Parathyroid adenoma (tissue), 2 donors: ENCODE data around the gene POLD3.
"Not testable (repeated sequence)": the region's sequence is repeated elsewhere in the genome, so short reads cannot be mapped to it uniquely, and the experiment has no call there.

Experiments
- H2AFZ ChIP-seq: fragments of 300-600 bp; sonication (generic); one replicate; pipeline ENCODE4 v1.7.0; 2017; ENCODE audit warnings: antibody characterized with exemption, mild to moderate bottlenecking
- H3K27ac ChIP-seq: fragments of 300-600 bp; sonication (generic); one replicate; pipeline ENCODE4 v1.7.0; 2017
- H3K27me3 ChIP-seq: fragments of 300-600 bp; sonication (generic); one replicate; pipeline ENCODE4 v1.7.0; 2017; ENCODE audit warnings: low read length; ENCODE audit not compliant: control insufficient read depth, insufficient read depth
- H3K36me3 ChIP-seq: fragments of 300-600 bp; sonication (generic); one replicate; pipeline ENCODE4 v1.7.0; 2017; ENCODE audit warnings: low read length; ENCODE audit not compliant: control insufficient read depth, insufficient read depth
- H3K4me1 ChIP-seq: fragments of 300-600 bp; sonication (generic); one replicate; pipeline ENCODE4 v1.7.0; 2017; ENCODE audit warnings: control low read depth
- H3K4me2 ChIP-seq: fragments of 300-600 bp; sonication (generic); one replicate; pipeline ENCODE4 v1.7.0; 2017; ENCODE audit warnings: low read length
- H3K4me3 ChIP-seq: fragments of 300-600 bp; sonication (generic); one replicate; pipeline ENCODE4 v1.7.0; 2017; ENCODE audit warnings: low read depth, low read length
- H3K79me2 ChIP-seq: fragments of 300-600 bp; sonication (generic); one replicate; pipeline ENCODE4 v1.7.0; 2017; ENCODE audit warnings: control low read depth
- H3K9ac ChIP-seq: fragments of 300-600 bp; sonication (generic); one replicate; pipeline ENCODE4 v1.7.0; 2017; ENCODE audit warnings: mild to moderate bottlenecking
- H3K9me3 ChIP-seq: fragments of 300-600 bp; sonication (generic); one replicate; pipeline ENCODE4 v1.7.0; 2017; ENCODE audit warnings: low read length; ENCODE audit not compliant: control insufficient read depth
- TF ChIP-seq, protein P1 (sequence below): fragments of 300-600 bp; sonication (generic); IDR thresholded peaks from one replicate; pipeline ENCODE4 v1.7.0; 2017; ENCODE audit warnings: antibody characterized with exemption, mild to moderate bottlenecking
- donor health status: primary hyperparathyroidism.

The POLD3 gene

DNA sequence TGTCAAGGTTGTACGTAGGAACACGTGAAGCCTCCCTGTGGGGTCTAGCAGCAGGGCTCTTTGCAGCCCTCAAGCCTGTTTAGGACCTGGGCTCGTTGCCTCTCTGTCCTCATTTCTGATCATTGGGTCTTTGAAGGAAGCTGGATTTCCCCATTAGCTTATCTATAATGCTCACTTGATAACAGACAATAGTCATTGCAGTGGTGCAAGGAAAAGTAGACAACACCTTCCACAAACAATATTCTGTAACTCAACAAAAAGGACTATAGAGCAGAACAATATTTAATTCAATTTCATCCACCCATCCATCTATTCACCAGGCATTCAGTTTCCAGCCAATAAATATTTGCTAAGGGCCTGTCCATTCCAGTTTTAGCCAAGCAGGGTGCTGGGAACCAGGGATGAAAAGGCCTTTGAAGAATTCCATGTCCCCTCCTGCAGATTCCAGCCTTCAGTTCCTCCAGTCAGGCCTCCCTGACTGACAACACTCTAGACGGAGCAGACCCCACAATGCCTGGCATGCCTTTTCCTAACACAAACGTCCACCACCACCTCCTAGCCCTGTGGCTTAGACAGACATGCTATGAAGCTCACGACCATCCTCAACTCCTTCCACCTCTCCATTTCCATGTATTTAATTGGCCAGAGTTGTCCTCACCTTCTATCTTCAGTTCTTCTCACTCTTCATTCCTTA lies 12.7 kb upstream of the POLD3 start:
- no peaks in the 10 kb centered on the region for H3K79me2 ChIP-seq

GRCh38 chr11:74581954-74582547 lies 10.3 kb upstream of the POLD3 start:
- TF ChIP-seq, protein P1, sequence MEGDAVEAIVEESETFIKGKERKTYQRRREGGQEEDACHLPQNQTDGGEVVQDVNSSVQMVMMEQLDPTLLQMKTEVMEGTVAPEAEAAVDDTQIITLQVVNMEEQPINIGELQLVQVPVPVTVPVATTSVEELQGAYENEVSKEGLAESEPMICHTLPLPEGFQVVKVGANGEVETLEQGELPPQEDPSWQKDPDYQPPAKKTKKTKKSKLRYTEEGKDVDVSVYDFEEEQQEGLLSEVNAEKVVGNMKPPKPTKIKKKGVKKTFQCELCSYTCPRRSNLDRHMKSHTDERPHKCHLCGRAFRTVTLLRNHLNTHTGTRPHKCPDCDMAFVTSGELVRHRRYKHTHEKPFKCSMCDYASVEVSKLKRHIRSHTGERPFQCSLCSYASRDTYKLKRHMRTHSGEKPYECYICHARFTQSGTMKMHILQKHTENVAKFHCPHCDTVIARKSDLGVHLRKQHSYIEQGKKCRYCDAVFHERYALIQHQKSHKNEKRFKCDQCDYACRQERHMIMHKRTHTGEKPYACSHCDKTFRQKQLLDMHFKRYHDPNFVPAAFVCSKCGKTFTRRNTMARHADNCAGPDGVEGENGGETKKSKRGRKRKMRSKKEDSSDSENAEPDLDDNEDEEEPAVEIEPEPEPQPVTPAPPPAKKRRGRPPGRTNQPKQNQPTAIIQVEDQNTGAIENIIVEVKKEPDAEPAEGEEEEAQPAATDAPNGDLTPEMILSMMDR = no peak
- H2AFZ ChIP-seq = no peak overlapping the region
- H3K27me3 ChIP-seq = no peaks in the 10 kb centered on the region
- no peak overlapping the region for H3K27ac ChIP-seq
- no peaks in the 10 kb centered on the region for H3K36me3 ChIP-seq
- H3K79me2 ChIP-seq = no peaks in the 10 kb centered on the region
- no peak overlapping the region for H3K4me3 ChIP-seq
- no peaks in the 10 kb centered on the region for H3K4me1 ChIP-seq
- no peak overlapping the region for H3K9ac ChIP-seq
- H3K4me2 ChIP-seq = no peak overlapping the region
- no peaks in the 10 kb centered on the region for H3K9me3 ChIP-seq

More for the DNA sequence above, 12.7 kb upstream of the POLD3 start:
- no peak overlapping the region for H2AFZ ChIP-seq
- H3K27me3 ChIP-seq = no peaks in the 10 kb centered on the region
- no peak overlapping the region for H3K9ac ChIP-seq
- H3K4me3 ChIP-seq = no peak overlapping the region
- H3K27ac ChIP-seq = no peak overlapping the region
- no peaks in the 10 kb centered on the region for H3K4me1 ChIP-seq
- H3K4me2 ChIP-seq = no peak overlapping the region
- no peaks in the 10 kb centered on the region for H3K36me3 ChIP-seq
- H3K9me3 ChIP-seq = no peaks in the 10 kb centered on the region
- TF ChIP-seq, protein P1 = no peak

GRCh38 chr11:74583024-74583624 lies 9.3 kb upstream of the POLD3 start:
- H2AFZ ChIP-seq = no peak overlapping the region
- no peak overlapping the region for H3K9ac ChIP-seq
- H3K9me3 ChIP-seq = no peaks in the 10 kb centered on the region
- no peaks in the 10 kb centered on the region for H3K79me2 ChIP-seq
- no peaks in the 10 kb centered on the region for H3K36me3 ChIP-seq
- H3K4me2 ChIP-seq = no peak overlapping the region
- TF ChIP-seq, protein P1 = no peak
- H3K27me3 ChIP-seq = no peaks in the 10 kb centered on the region
- H3K27ac ChIP-seq = no peak overlapping the region
- no peaks in the 10 kb centered on the region for H3K4me1 ChIP-seq
- no peak overlapping the region for H3K4me3 ChIP-seq

- not testable (repeated sequence) for H2AFZ ChIP-seq, H3K9me3 ChIP-seq, H3K36me3 ChIP-seq, H3K27ac ChIP-seq, H3K79me2 ChIP-seq, H3K27me3 ChIP-seq, H3K9ac ChIP-seq, H3K4me2 ChIP-seq, H3K4me3 ChIP-seq, H3K4me1 ChIP-seq
These were observed 1.9 kb upstream of the POLD3 start for GRCh38 chr11:74590492-74590891.

DNA sequence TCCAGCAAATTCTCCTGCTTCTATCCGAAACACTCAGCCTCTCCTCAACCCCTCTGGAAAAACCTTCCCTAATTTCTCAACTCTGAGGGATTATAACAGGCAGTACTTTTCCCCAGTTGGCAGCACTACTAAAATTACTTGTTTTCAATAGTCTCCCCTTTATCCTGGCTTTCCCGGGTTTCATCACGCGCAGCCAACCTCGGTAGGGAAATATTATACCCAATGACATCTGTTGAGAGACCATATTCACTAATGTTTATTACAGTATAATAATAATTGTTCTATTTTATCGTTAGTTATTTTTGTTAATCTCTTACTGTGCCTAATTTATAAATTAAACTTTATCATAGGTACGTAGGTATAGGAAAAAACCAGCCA lies 330 bp upstream of the POLD3 start:
- Histone ChIP-seq H3K4me1 (no peaks in the 10 kb centered on the region), H3K9me3 (no peaks in the 10 kb centered on the region), H3K36me3 (no peaks in the 10 kb centered on the region), H3K27ac (peak overlapping the region; percentile 71), H3K4me2 (peak overlapping the region; percentile 76), H3K79me2 (no peaks in the 10 kb centered on the region), H3K27me3 (no peaks in the 10 kb centered on the region), H3K4me3 (peak overlapping the region; percentile 93), H3K9ac (no peak overlapping the region), H2AFZ (peak overlapping the region; percentile 86)
- TF ChIP-seq, protein P1 = no peak
